RWPE2 (cell line): ENCODE results near the gene C7orf33.

ENCODE experiments used
- ATAC-seq: fragments of 200-7000 bp; cut with Tn5 transposase; 3 replicates; pipeline ENCODE4 v1.9.1; 2021; ENCODE audit warnings: low read depth
- DNase-seq: peaks from one replicate; pipeline ENCODE4 v3.0.0-alpha.2; 2020; ENCODE audit warnings: low spot score
- H3K27ac ChIP-seq: fragments of 450-650 bp; 2 replicates; pipeline ENCODE4 v1.5.1; 2017; ENCODE audit warnings: mild to moderate bottlenecking; ENCODE audit not compliant: poor library complexity, severe bottlenecking
- H3K27me3 ChIP-seq: fragments of 250-450 bp; sonication (Bioruptor Pico); 2 replicates; pipeline ENCODE4 v1.5.1; 2021; ENCODE audit warnings: mild to moderate bottlenecking, moderate library complexity; ENCODE audit not compliant: insufficient read depth, poor library complexity, severe bottlenecking
- H3K36me3 ChIP-seq: fragments of 250-450 bp; sonication (Bioruptor Pico); 2 replicates; pipeline ENCODE4 v1.5.1; 2020; ENCODE audit warnings: low read depth, mild to moderate bottlenecking, moderate library complexity
- H3K4me1 ChIP-seq: fragments of 250-450 bp; sonication (Bioruptor Pico); 2 replicates; pipeline ENCODE4 v1.5.1; 2021; ENCODE audit warnings: mild to moderate bottlenecking, moderate library complexity; ENCODE audit not compliant: insufficient read depth, poor library complexity, severe bottlenecking
- H3K4me3 ChIP-seq: fragments of 250-450 bp; sonication (Bioruptor Pico); 2 replicates; pipeline ENCODE4 v1.5.1; 2021; ENCODE audit warnings: mild to moderate bottlenecking, moderate library complexity; ENCODE audit not compliant: severe bottlenecking
- H3K9me3 ChIP-seq: fragments of 250-450 bp; sonication (Bioruptor Pico); 2 replicates; pipeline ENCODE4 v1.5.1; 2021; ENCODE audit warnings: mild to moderate bottlenecking, moderate library complexity; ENCODE audit not compliant: severe bottlenecking
- TF ChIP-seq, protein P1 (sequence below): fragments of 450-650 bp; IDR thresholded peaks from one replicate; pipeline ENCODE4 v1.5.1; 2017; ENCODE audit warnings: mild to moderate bottlenecking, moderate library complexity; ENCODE audit not compliant: poor library complexity, severe bottlenecking

The C7orf33 gene, protein sequence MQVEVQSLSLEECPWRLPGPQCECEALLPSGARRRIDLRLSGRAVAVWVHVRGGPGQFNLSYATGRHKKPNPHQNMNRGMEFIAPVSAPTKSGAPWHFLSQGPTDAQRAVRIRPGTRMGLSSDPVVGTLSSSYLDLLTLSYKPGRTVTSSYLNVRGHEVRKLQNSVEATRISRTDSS

DNA sequence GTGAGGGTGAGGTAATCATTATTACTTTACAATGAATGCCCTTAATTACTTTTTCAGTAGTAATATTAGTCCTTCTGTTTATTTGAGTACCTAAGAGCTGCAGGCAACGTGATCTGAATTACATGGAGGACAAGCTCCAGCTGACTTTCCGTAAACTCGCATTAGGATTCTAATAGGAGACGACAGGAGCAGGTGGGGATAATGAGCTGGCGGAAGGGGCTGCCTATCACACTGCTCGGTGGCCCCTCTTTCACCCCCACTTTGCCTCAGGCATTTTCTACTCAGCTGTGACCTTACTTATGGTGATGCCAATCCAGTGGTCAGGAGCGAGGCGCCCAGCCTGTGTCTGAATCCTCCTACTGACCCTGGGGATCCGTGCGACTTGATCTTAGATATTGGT lies at the start of gene C7orf33:
C7orf33 (plus strand) TSS at position 296 of the 400 bp plus-strand sequence. CDS start 160 bp downstream, outside the sequence.
- ATAC-seq = no peak
- Histone ChIP-seq H3K9me3 (no peaks in the 10 kb centered on the region), H3K27ac (no peak within 1 kb of the TSS), H3K27me3 (no peaks in the 10 kb centered on the region), H3K4me3 (no peak within 1 kb of the TSS), H3K36me3 (no peaks in the 10 kb centered on the region), H3K4me1 (no peaks in the 10 kb centered on the region)
- DNase-seq = no peak
- TF ChIP-seq, protein P1, sequence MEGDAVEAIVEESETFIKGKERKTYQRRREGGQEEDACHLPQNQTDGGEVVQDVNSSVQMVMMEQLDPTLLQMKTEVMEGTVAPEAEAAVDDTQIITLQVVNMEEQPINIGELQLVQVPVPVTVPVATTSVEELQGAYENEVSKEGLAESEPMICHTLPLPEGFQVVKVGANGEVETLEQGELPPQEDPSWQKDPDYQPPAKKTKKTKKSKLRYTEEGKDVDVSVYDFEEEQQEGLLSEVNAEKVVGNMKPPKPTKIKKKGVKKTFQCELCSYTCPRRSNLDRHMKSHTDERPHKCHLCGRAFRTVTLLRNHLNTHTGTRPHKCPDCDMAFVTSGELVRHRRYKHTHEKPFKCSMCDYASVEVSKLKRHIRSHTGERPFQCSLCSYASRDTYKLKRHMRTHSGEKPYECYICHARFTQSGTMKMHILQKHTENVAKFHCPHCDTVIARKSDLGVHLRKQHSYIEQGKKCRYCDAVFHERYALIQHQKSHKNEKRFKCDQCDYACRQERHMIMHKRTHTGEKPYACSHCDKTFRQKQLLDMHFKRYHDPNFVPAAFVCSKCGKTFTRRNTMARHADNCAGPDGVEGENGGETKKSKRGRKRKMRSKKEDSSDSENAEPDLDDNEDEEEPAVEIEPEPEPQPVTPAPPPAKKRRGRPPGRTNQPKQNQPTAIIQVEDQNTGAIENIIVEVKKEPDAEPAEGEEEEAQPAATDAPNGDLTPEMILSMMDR = no peak

DNA sequence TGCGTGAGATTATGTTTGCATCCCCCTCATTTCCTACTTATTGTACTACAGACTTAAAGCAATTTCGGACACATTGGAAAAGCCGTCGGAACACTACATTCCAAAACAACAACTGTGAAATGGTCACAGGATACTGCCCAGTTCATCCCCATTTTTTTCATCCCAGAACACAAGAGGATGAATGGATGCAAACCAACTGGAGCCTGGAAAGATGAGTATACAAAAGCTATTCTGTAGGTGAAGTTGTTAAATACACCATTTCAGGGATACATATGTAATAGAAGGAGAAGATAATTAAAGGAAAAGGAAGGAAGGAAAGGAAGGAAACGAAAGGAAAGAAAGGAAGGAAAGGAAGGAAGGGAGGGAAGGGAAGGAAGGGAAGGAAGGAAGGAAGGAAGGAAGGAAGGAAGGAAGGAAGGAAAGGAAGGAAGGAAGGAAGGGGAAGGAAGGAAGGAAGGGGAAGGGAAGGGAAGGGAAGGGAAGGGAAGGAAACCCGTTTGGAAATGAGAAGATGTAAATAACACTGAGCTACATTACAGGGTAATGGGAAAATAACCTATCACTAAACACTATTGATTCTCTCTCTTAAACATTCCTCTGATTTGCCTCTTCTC lies 48.6 kb upstream of the C7orf33 start:
- TF ChIP-seq, protein P1 = no peak
- ATAC-seq (no peak), DNase-seq (no peak)
- no peaks in the 10 kb centered on the region for H3K9me3 ChIP-seq
- no peak overlapping the region for H3K4me3 ChIP-seq
- H3K36me3 ChIP-seq = no peaks in the 10 kb centered on the region
- no peaks in the 10 kb centered on the region for H3K4me1 ChIP-seq
- H3K27me3 ChIP-seq = no peaks in the 10 kb centered on the region
- no peak overlapping the region for H3K27ac ChIP-seq

DNA sequence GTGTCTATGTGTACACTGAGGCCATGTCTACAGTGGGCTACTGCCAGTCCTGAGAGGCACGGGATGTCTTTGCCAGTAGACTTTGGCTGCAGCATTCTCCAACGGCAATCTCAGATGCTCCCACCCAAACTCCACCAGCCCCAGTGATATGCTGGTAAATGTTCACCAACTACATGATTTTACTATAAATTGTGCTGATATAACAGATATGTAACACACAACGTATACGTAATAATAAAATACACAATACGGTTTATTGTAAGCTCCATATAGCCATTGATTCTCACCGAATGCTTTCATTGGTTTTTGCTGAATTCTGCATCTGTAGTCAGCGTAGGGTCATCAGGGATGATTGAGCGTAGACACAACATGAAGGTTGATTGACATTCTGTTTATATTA lies 47.3 kb upstream of the C7orf33 start:
- H3K36me3 ChIP-seq = no peaks in the 10 kb centered on the region
- no peaks in the 10 kb centered on the region for H3K4me1 ChIP-seq
- no peaks in the 10 kb centered on the region for H3K27me3 ChIP-seq
- no peak overlapping the region for H3K27ac ChIP-seq
- H3K4me3 ChIP-seq = no peak overlapping the region
- TF ChIP-seq, protein P1 = no peak
- no peak for DNase-seq
- no peaks in the 10 kb centered on the region for H3K9me3 ChIP-seq
- ATAC-seq = no peak

DNA sequence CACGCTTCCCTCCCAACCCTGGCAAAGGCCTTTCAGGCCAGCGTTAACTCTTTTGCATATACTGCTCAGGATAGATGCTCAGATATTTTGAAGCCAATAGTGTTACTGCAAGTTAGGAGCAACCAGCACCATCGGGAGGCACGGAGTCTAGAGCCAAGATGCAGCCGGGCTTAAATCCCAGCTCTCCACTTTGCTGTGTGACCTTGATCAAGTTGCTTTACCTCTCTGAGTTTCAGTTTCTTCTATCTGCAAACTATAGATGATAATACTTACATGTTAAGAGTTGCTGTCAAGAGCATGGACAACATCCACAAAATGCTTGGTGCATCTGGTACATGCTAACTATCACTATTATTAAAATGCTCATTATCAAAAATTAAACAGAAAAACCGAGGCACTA lies 45.4 kb upstream of the C7orf33 start:
- Histone ChIP-seq H3K4me3 (no peak overlapping the region), H3K27me3 (no peaks in the 10 kb centered on the region), H3K27ac (no peak overlapping the region), H3K9me3 (no peaks in the 10 kb centered on the region), H3K36me3 (no peaks in the 10 kb centered on the region), H3K4me1 (no peaks in the 10 kb centered on the region)
- TF ChIP-seq, protein P1 = no peak
- no peak for ATAC-seq
- no peak for DNase-seq

DNA sequence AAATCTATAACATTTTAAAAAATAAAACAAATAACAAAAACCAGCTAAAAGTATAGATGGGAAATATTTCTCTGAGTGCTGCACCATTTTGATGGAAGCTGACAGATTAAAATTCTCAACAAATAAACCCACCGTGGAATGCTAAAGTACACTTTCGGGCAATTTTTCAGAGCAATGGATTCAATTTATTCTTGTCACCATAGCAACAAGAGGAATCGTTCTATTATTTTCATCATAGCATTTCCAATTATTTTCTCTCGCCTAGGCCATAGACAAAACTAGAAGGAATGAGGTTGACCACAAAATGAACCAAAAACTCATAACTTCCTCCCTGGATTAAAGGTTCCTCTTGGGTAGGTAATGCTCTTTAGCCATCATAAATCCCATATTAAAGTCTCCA lies 44.6 kb upstream of the C7orf33 start:
- no peak overlapping the region for H3K4me3 ChIP-seq
- no peak overlapping the region for H3K27ac ChIP-seq
- no peaks in the 10 kb centered on the region for H3K27me3 ChIP-seq
- DNase-seq = no peak
- ATAC-seq = no peak
- H3K36me3 ChIP-seq = no peaks in the 10 kb centered on the region
- no peaks in the 10 kb centered on the region for H3K4me1 ChIP-seq
- TF ChIP-seq, protein P1 = no peak
- H3K9me3 ChIP-seq = no peaks in the 10 kb centered on the region
